Stomach smooth muscle (tissue), 2 donors: ENCODE data around the gene BRCA2.

Experiments used
- H3K27ac ChIP-seq: one replicate; pipeline ENCODE4 v1.7.0; 2013; ENCODE audit warnings: mild to moderate bottlenecking, low read length, inconsistent platforms
- H3K27me3 ChIP-seq, 2 donors: one replicate each; pipeline ENCODE4 v1.7.0; 2013; ENCODE audit warnings: low read length in 2 of 2; ENCODE audit not compliant: insufficient read depth in 2 of 2, control insufficient read depth in 1 of 2
- H3K36me3 ChIP-seq, 2 donors: one replicate each; pipeline ENCODE4 v1.7.0; 2013; ENCODE audit warnings: low read length in 2 of 2; ENCODE audit not compliant: control insufficient read depth in 2 of 2, insufficient read depth in 2 of 2
- H3K4me1 ChIP-seq: one replicate; pipeline ENCODE4 v1.7.0; 2013; ENCODE audit warnings: low read length; ENCODE audit not compliant: control insufficient read depth, insufficient read depth
- H3K4me3 ChIP-seq, 2 donors: one replicate each; pipeline ENCODE4 v1.7.0; 2013; ENCODE audit warnings: low read length in 2 of 2
- H3K9ac ChIP-seq, 2 donors: one replicate each; pipeline ENCODE4 v1.7.0; 2013; ENCODE audit warnings: low read length in 2 of 2, mild to moderate bottlenecking in 1 of 2
- H3K9me3 ChIP-seq, 2 donors: one replicate each; pipeline ENCODE4 v1.7.0; 2013; ENCODE audit warnings: low read length in 2 of 2; ENCODE audit not compliant: control insufficient read depth in 2 of 2
- donor health status: healthy.
- donor health status: Pancreatic carcinoma.

The BRCA2 gene

GRCh38 chr13:32310134-32310706 is 5.1 kb upstream of the BRCA2 start:
- H3K4me1 ChIP-seq, result peaks cover 8% of the 10 kb centered on the region
- no peaks in the 10 kb centered on the region for H3K9me3 ChIP-seq
- no peaks in the 10 kb centered on the region for H3K27me3 ChIP-seq
- H3K27ac ChIP-seq, result peak overlapping the region; percentile 41
- peak overlapping the region; percentile 45 to 52 for H3K9ac ChIP-seq
- peak overlapping the region; percentile 55 to 60 for H3K4me3 ChIP-seq
- H3K36me3 ChIP-seq, result no peaks in the 10 kb centered on the region

GRCh38 chr13:32311188-32311897 is 4.0 kb upstream of the BRCA2 start:
- Histone ChIP-seq H3K36me3 (no peaks in the 10 kb centered on the region), H3K4me1 (peaks cover 15% of the 10 kb centered on the region), H3K9me3 (no peaks in the 10 kb centered on the region), H3K4me3 (no peak overlapping the region), H3K27ac (no peak overlapping the region), H3K27me3 (no peaks in the 10 kb centered on the region), H3K9ac (no peak overlapping the region)

GRCh38 chr13:32314271-32315237 is 754 bp upstream of the BRCA2 start:
- Histone ChIP-seq H3K27me3 (no peaks in the 10 kb centered on the region), H3K9ac (peak overlapping the region; percentile 83 to 95), H3K4me1 (peaks cover 15% of the 10 kb centered on the region), H3K4me3 (peak overlapping the region; percentile 62 to 87), H3K9me3 (no peaks in the 10 kb centered on the region), H3K36me3 (no peaks in the 10 kb centered on the region), H3K27ac (peak overlapping the region; percentile 91)

DNA sequence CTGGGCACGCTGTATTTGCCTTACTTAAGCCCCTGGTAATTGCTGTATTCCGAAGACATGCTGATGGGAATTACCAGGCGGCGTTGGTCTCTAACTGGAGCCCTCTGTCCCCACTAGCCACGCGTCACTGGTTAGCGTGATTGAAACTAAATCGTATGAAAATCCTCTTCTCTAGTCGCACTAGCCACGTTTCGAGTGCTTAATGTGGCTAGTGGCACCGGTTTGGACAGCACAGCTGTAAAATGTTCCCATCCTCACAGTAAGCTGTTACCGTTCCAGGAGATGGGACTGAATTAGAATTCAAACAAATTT is 676 bp downstream of the BRCA2 start:
- Histone ChIP-seq H3K4me1 (peaks cover 12% of the 10 kb centered on the region), H3K27me3 (no peaks in the 10 kb centered on the region), H3K9ac (peak overlapping the region; percentile 65 to 83), H3K36me3 (no peaks in the 10 kb centered on the region), H3K9me3 (no peaks in the 10 kb centered on the region), H3K27ac (no peak overlapping the region), H3K4me3 (peak overlapping the region; percentile 62 to 87)

DNA sequence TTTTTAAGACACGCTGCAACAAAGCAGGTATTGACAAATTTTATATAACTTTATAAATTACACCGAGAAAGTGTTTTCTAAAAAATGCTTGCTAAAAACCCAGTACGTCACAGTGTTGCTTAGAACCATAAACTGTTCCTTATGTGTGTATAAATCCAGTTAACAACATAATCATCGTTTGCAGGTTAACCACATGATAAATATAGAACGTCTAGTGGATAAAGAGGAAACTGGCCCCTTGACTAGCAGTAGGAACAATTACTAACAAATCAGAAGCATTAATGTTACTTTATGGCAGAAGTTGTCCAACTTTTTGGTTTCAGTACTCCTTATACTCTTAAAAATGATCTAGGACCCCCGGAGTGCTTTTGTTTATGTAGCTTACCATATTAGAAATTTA is 1.2 kb downstream of the BRCA2 start:
- peak overlapping the region in 1 of 2 donors; percentile 83 for H3K9ac ChIP-seq
- no peaks in the 10 kb centered on the region for H3K27me3 ChIP-seq
- H3K27ac ChIP-seq, result no peak overlapping the region
- peaks cover 12% of the 10 kb centered on the region for H3K4me1 ChIP-seq
- no peaks in the 10 kb centered on the region for H3K36me3 ChIP-seq
- H3K4me3 ChIP-seq, result no peak overlapping the region
- H3K9me3 ChIP-seq, result no peaks in the 10 kb centered on the region

DNA sequence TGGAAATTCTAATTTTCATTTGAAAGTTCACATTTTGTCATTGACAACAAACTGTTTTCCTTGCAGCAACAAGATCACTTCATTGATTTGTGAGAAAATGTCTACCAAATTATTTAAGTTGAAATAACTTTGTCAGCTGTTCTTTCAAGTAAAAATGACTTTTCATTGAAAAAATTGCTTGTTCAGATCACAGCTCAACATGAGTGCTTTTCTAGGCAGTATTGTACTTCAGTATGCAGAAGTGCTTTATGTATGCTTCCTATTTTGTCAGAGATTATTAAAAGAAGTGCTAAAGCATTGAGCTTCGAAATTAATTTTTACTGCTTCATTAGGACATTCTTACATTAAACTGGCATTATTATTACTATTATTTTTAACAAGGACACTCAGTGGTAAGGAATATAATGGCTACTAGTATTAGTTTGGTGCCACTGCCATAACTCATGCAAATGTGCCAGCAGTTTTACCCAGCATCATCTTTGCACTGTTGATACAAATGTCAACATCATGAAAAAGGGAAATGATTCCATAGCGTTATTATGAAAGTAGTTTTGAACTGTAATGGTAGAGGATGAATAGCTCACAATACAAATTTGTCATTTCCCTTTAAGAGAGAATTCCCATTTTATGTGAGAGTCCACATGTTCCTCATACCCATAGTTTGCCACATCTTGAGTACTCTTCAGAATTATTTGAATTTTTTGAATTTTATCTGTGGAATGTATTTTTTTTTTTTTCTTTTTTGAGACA is 2.6 kb downstream of the BRCA2 start:
- no peaks in the 10 kb centered on the region for H3K9me3 ChIP-seq
- no peak overlapping the region for H3K27ac ChIP-seq
- H3K36me3 ChIP-seq, result no peaks in the 10 kb centered on the region
- peaks cover 12% of the 10 kb centered on the region for H3K4me1 ChIP-seq
- H3K4me3 ChIP-seq, result no peak overlapping the region
- no peak overlapping the region for H3K9ac ChIP-seq
- H3K27me3 ChIP-seq, result no peaks in the 10 kb centered on the region

DNA sequence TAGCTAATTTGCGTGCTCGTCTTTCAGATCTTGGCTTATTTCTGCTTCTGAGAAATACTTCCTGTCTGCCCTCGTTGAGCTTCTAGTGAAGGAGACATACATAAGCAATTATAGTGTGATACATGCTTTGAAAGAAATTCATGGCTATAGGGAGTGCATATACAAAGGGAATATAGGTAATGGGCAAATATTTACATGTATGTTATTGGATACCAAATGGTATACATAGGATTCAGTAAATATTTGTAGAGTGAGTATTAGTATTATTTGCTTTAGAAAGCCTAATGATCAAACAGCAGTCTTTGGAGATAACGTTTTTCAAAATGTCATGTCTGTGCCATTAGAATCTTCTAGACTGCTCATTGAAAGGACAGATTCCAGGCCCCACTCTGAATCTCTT is 5.2 kb downstream of the BRCA2 start:
- Histone ChIP-seq H3K27ac (no peak overlapping the region), H3K36me3 (no peaks in the 10 kb centered on the region), H3K9me3 (no peaks in the 10 kb centered on the region), H3K27me3 (no peaks in the 10 kb centered on the region), H3K4me1 (peaks cover 7% of the 10 kb centered on the region), H3K4me3 (no peak overlapping the region), H3K9ac (no peak overlapping the region)

DNA sequence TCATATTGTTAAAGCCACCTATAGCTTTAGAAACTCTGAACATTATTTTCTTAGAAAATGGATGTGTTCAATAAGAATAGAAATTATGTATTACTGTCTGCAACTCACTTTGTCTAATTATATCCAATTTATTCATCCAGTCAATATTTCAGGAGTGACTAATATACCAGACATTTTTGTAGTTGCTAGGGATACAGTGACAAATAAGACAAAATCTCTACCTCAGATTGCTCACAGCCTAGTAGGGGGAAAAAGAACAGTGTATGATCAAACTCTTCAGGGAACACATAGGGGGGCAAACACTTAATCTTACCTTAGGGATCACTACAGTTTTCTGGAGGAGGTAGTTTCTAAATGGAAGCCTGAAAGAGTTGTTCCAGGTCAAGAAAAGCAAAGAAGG is 8.6 kb downstream of the BRCA2 start:
- Histone ChIP-seq H3K4me3 (no peak overlapping the region), H3K27ac (no peak overlapping the region), H3K9ac (no peak overlapping the region), H3K4me1 (no peaks in the 10 kb centered on the region), H3K9me3 (no peaks in the 10 kb centered on the region), H3K27me3 (no peaks in the 10 kb centered on the region), H3K36me3 (no peaks in the 10 kb centered on the region)

DNA sequence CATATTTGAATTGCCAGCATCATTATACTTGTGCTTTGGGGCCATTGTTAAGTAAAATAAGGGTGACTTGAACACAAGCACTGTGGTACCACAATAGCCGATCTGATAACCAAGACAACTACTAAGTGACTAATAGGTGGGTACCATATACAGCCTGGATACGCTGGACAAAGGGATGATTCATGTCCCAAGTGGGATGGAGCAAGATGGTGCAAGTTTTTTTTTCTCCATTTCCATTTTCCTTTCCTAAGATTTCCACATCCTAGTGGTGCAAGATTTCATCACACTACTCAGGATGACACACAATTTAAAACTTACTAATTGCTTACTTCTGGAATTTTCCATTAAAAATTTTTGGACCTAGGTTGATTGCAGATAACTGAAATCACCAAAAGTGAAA is 15.1 kb downstream of the BRCA2 start:
- H3K4me1 ChIP-seq, result no peaks in the 10 kb centered on the region
- no peak overlapping the region for H3K9ac ChIP-seq
- no peaks in the 10 kb centered on the region for H3K36me3 ChIP-seq
- no peaks in the 10 kb centered on the region for H3K27me3 ChIP-seq
- H3K27ac ChIP-seq, result no peak overlapping the region
- H3K9me3 ChIP-seq, result no peaks in the 10 kb centered on the region
- no peak overlapping the region for H3K4me3 ChIP-seq

DNA sequence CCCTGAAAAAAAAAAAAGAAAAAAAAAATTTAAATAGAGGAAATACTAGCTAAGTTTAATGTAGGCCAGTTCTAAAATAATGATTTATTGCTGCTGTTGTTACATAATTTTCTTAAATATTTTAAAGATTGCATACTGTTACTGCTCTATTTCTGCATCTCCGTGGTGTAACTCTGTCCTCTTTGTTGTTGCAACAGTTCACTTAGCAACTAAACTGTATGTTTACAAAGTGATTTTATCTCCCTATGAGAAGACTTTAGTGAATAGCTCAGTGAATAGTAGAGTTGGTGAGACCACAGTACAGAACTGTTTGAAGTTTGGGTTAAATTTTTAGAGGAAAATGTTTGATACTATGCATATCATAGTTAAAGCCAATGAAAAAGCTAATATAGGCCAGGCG is 19.4 kb downstream of the BRCA2 start:
- H3K9ac ChIP-seq, result no peak overlapping the region

More for the DNA sequence above, 19.4 kb downstream of the BRCA2 start:
- H3K36me3 ChIP-seq, result no peaks in the 10 kb centered on the region
- no peaks in the 10 kb centered on the region for H3K27me3 ChIP-seq
- no peaks in the 10 kb centered on the region for H3K4me1 ChIP-seq
- no peaks in the 10 kb centered on the region for H3K9me3 ChIP-seq
- no peak overlapping the region for H3K4me3 ChIP-seq
- H3K27ac ChIP-seq, result no peak overlapping the region
